Measurements from ENCODE around the gene ANXA3.
"Not testable (repeated sequence)": the region's sequence is repeated elsewhere in the genome, so short reads cannot be mapped to it uniquely, and the experiment has no call there.

The ANXA3 gene, protein sequence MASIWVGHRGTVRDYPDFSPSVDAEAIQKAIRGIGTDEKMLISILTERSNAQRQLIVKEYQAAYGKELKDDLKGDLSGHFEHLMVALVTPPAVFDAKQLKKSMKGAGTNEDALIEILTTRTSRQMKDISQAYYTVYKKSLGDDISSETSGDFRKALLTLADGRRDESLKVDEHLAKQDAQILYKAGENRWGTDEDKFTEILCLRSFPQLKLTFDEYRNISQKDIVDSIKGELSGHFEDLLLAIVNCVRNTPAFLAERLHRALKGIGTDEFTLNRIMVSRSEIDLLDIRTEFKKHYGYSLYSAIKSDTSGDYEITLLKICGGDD

GRCh38 chr4:78551420-78552351 is at the start of gene ANXA3:
ANXA3 (plus strand) TSS chr4:78551770; CDS start chr4:78554474, 2,704 bp downstream.
- no peak for TF ChIP-seq ZNF274 (IDR thresholded peaks at IDR 0.05; ENCODE audit: low read depth, low read length)
- H3K4me3 ChIP-seq (ENCODE audit: low read length): peak within 1 kb of the TSS; percentile 52

- not testable (repeated sequence) for H3K4me3 ChIP-seq (ENCODE audit: low read length)
These were observed 45.3 kb upstream of the ANXA3 start for GRCh38 chr4:78506260-78506659.

DNA sequence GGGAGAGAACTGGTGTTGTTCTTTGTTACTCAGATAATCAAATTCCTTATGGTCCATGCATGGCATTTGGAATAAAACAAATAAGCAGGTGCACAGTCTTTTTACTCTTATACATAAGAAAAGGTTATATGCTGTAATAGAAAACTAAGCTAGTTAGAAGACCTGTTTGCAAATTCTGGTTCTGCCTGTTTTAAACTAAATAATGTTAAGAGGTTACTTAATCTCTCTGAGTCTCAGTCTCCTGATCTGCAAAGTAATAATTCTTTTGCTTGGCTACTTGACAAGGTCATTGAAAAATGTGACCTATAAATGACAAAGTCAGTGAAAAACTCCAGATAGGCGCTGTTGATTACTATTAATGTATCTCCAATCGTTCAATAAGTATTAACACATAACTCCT is 42.5 kb upstream of the ANXA3 start:
- no peak overlapping the region for H3K4me3 ChIP-seq (ENCODE audit: low read length)
- no peak for TF ChIP-seq ZNF274 (IDR thresholded peaks at IDR 0.05; ENCODE audit: low read depth, low read length)

DNA sequence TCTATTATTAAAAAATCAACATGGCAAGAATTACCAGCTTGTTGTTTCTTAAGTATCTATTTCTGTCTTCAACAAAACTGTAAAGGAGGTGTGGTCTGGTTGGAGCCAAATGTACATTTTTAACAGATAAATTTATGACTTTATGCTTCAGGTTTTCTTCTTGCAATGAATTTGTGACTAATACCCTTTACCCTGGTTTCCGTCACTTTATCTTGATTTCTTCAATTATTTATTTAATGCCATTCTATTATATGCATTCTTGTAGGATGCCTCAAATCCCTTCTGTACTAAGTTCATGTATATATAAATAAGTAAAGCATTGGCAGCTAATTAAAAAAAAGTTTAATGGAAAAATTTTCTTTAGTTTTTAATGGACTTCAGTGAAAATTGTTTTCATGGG is 41.5 kb upstream of the ANXA3 start:
- no peak for TF ChIP-seq ZNF274 (IDR thresholded peaks at IDR 0.05; ENCODE audit: low read depth, low read length)

GRCh38 chr4:78510681-78511080 is 40.9 kb upstream of the ANXA3 start:
- TF ChIP-seq ZNF274 (IDR thresholded peaks at IDR 0.05; ENCODE audit: low read depth, low read length): no peak
- no peak overlapping the region for H3K4me3 ChIP-seq (ENCODE audit: low read length)

More for the DNA sequence above, 41.5 kb upstream of the ANXA3 start:
- H3K4me3 ChIP-seq (ENCODE audit: low read length): no peak overlapping the region

- TF ChIP-seq ZNF274 (IDR thresholded peaks at IDR 0.05; ENCODE audit: low read depth, low read length): no peak
- no peak overlapping the region for H3K4me3 ChIP-seq (ENCODE audit: low read length)
These were observed 39.1 kb upstream of the ANXA3 start for GRCh38 chr4:78512357-78512920.

GRCh38 chr4:78513411-78513975 is 38.1 kb upstream of the ANXA3 start:
- no peak overlapping the region for H3K4me3 ChIP-seq (ENCODE audit: low read length)
- TF ChIP-seq ZNF274 (IDR thresholded peaks at IDR 0.05; ENCODE audit: low read depth, low read length): no peak

DNA sequence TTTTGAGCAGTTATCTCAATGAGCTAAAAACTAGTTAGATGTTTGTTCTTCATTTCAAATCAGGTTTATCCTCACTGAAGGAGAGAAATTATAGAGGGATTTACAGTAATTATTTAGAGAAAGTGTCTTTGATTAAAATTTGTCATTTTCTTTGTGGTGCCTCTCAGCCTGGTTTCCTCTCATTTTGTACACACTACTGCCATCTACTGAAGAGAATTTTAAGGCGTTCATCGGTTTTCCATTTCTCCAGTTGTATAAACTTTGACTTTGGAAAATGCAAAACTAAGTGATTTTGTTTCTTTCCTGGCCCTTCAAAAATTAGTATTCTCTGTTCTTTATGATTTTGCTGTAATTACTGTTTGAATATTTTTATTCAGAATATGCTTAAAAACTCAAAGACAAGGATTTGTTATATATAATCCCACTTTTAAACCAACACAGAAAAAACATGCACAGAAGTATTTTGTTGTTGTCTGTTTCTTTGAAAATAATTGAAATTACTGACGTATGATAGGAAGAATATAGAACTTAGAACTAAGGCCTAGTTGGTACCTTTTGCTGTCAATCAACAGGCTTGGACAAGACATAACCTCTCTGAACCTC is 34.4 kb upstream of the ANXA3 start:
- no peak overlapping the region for H3K4me3 ChIP-seq (ENCODE audit: low read length)
- no peak for TF ChIP-seq ZNF274 (IDR thresholded peaks at IDR 0.05; ENCODE audit: low read depth, low read length)

- no peak overlapping the region for H3K4me3 ChIP-seq (ENCODE audit: low read length)
- no peak for TF ChIP-seq ZNF274 (IDR thresholded peaks at IDR 0.05; ENCODE audit: low read depth, low read length)
These were observed 33.0 kb upstream of the ANXA3 start for GRCh38 chr4:78518561-78518960.

GRCh38 chr4:78519962-78520361 is 31.6 kb upstream of the ANXA3 start:
- H3K4me3 ChIP-seq (ENCODE audit: low read length): no peak overlapping the region
- TF ChIP-seq ZNF274 (IDR thresholded peaks at IDR 0.05; ENCODE audit: low read depth, low read length): no peak

- H3K4me3 ChIP-seq (ENCODE audit: low read length): no peak overlapping the region
- TF ChIP-seq ZNF274 (IDR thresholded peaks at IDR 0.05; ENCODE audit: low read depth, low read length): no peak
These were observed 30.8 kb upstream of the ANXA3 start for GRCh38 chr4:78520808-78521226.

DNA sequence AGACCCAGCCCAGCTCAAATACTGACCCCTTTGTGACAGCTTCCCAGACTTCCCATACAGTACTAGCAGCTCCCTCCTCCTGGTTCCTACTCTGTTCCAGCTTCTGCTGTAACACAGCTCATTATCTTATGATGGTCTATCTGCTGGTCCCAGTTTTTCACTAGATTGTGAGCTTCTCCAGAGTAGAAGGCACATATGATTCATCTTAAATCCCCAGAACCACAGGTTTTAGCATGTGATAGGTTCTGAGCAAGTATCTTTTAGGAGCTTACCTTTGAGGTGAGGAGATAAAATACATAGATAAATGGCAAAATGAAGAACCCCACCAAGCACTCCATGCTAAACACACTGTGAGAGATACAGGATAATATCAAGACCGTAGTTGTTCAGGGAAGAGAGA is 27.6 kb upstream of the ANXA3 start:
- H3K4me3 ChIP-seq (ENCODE audit: low read length): no peak overlapping the region
- no peak for TF ChIP-seq ZNF274 (IDR thresholded peaks at IDR 0.05; ENCODE audit: low read depth, low read length)

DNA sequence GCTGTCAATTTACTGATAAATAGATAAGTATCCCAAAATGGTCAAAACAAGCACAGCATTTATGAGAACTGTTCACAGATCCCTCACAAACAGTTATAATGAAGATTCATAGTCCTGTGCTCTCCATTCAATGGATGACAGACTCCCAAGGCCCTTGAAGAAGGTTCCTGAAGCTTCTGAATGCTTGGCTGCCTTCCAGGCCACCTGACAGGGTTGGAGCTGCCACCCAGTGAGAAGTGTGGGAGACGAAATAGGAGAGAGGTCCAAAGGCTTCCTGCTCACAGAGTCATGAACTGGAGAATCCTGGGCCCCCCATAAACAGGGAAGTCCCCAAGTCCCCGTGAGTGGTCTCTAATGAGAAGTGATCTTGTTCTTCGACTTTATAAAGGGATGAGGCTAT is 26.0 kb upstream of the ANXA3 start:
- no peak overlapping the region for H3K4me3 ChIP-seq (ENCODE audit: low read length)
- TF ChIP-seq ZNF274 (IDR thresholded peaks at IDR 0.05; ENCODE audit: low read depth, low read length): no peak

- no peak overlapping the region for H3K4me3 ChIP-seq (ENCODE audit: low read length)
These were observed 24.5 kb upstream of the ANXA3 start for GRCh38 chr4:78527103-78527502.

More at GRCh38 chr4:78527103-78527502, 24.5 kb upstream of the ANXA3 start:
- no peak for TF ChIP-seq ZNF274 (IDR thresholded peaks at IDR 0.05; ENCODE audit: low read depth, low read length)

All from GM08714 (cell line).